Left lung (tissue), 10 donors: ENCODE results near the gene HAGH. TPM values are rescaled to one million over a fixed set of nuclear protein-coding genes. Genes with fewer than 3 reads are reported as not detected.

Experiments used
- ATAC-seq: fragments of 200-7000 bp; cut with Tn5 transposase; one replicate; pipeline ENCODE4 v1.9.1; 2020; ENCODE audit warnings: moderate library complexity
- DNase-seq, 4 donors: peaks; one replicate each; pipeline ENCODE4 v3.0.0-alpha.2; 2013 to 2020
- H3K27ac ChIP-seq, 2 donors: fragments of 200-600 bp; sonication (generic) in 1 of 2; one replicate each; pipeline versions ENCODE4 v1.5.0 to v1.8.0; 2020 to 2021
- H3K27me3 ChIP-seq, 2 donors: fragments of 200-600 bp; sonication (generic) in 1 of 2; one replicate each; pipeline versions ENCODE4 v1.5.0 to v1.8.0; 2020 to 2021
- H3K36me3 ChIP-seq, 2 donors: fragments of 200-600 bp; sonication (generic) in 1 of 2; one replicate each; pipeline versions ENCODE4 v1.5.0 to v1.8.0; 2020 to 2021
- H3K4me1 ChIP-seq, 2 donors: fragments of 200-600 bp; one replicate each; pipeline ENCODE4 v1.8.0; 2021
- H3K4me3 ChIP-seq, 2 donors: fragments of 200-600 bp; sonication (generic) in 1 of 2; one replicate each; pipeline versions ENCODE4 v1.5.0 to v1.8.0; 2020 to 2021; ENCODE audit warnings: mild to moderate bottlenecking in 1 of 2
- H3K9me3 ChIP-seq, 2 donors: fragments of 200-600 bp; sonication (generic) in 1 of 2; one replicate each; pipeline versions ENCODE4 v1.5.0 to v1.8.0; 2020 to 2021
- intact Hi-C, 2 donors: fragments of 100-400 bp; cut with DNase I; formaldehyde crosslinking; loops; one replicate each; pipeline versions ENCODE4 v1.11.2 to v1.14.2; 2022
- polyA plus RNA-seq, 6 donors: library from polyadenylated mRNA; unstranded; fragments of 120-200 nt; gene quantifications; one replicate each; pipeline ENCODE4 v1.2.1, GENCODE V29; 2013; ENCODE audit not compliant: insufficient read length in 6 of 6
- total RNA-seq, 2 donors: library from RNA; stranded (reverse); fragmentation: NEBNext Ultra II Directional; extraction: Animal tissue kit (Norgen Biotek cat#: 25700); gene quantifications; one replicate each; pipeline ENCODE4 v1.2.1, GENCODE V29; 2021
- TF ChIP-seq, protein P1 (sequence below), 2 donors: fragments of 200-600 bp; sonication (generic) in 1 of 2; IDR thresholded peaks; one replicate each; pipeline versions ENCODE4 v1.5.0 to v1.8.0; 2021; ENCODE audit warnings: antibody characterized with exemption in 2 of 2
- donor health status: DM: no; HTN: yes; CAD: no.
- donor health status: DM: no; HTN: no; CAD: no.

The HAGH gene
- total and polyA plus RNA-seq, 8 donors, result 21.0 to 62.0 (median 26.7) TPM

- Histone ChIP-seq H3K4me3 (no peak overlapping the region), H3K27me3 (no peaks in the 10 kb centered on the region), H3K36me3 (peaks cover 0 to 67% of the 10 kb centered on the region in 2 donors), H3K27ac (no peak overlapping the region), H3K9me3 (no peaks in the 10 kb centered on the region), H3K4me1 (peaks cover 5 to 17% of the 10 kb centered on the region in 2 donors)
- intact Hi-C loops, result no loop called here
- no peak for DNase-seq
- TF ChIP-seq, protein P1, sequence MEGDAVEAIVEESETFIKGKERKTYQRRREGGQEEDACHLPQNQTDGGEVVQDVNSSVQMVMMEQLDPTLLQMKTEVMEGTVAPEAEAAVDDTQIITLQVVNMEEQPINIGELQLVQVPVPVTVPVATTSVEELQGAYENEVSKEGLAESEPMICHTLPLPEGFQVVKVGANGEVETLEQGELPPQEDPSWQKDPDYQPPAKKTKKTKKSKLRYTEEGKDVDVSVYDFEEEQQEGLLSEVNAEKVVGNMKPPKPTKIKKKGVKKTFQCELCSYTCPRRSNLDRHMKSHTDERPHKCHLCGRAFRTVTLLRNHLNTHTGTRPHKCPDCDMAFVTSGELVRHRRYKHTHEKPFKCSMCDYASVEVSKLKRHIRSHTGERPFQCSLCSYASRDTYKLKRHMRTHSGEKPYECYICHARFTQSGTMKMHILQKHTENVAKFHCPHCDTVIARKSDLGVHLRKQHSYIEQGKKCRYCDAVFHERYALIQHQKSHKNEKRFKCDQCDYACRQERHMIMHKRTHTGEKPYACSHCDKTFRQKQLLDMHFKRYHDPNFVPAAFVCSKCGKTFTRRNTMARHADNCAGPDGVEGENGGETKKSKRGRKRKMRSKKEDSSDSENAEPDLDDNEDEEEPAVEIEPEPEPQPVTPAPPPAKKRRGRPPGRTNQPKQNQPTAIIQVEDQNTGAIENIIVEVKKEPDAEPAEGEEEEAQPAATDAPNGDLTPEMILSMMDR (IDR thresholded peaks at IDR 0.05), result no peak
- no peak for ATAC-seq
Measured at GRCh38 chr16:1820946-1821290, 5.7 kb downstream of the HAGH start.

- Histone ChIP-seq H3K36me3 (peaks cover 0 to 73% of the 10 kb centered on the region in 2 donors), H3K27me3 (no peaks in the 10 kb centered on the region), H3K4me3 (no peak overlapping the region), H3K4me1 (peaks cover 0 to 11% of the 10 kb centered on the region in 2 donors), H3K27ac (no peak overlapping the region), H3K9me3 (no peaks in the 10 kb centered on the region)
- intact Hi-C loops, result no loop called here
- TF ChIP-seq, protein P1 (IDR thresholded peaks at IDR 0.05), result no peak
- ATAC-seq (no peak), DNase-seq (no peak)
Measured at GRCh38 chr16:1820096-1820945, 6.3 kb downstream of the HAGH start.

DNA sequence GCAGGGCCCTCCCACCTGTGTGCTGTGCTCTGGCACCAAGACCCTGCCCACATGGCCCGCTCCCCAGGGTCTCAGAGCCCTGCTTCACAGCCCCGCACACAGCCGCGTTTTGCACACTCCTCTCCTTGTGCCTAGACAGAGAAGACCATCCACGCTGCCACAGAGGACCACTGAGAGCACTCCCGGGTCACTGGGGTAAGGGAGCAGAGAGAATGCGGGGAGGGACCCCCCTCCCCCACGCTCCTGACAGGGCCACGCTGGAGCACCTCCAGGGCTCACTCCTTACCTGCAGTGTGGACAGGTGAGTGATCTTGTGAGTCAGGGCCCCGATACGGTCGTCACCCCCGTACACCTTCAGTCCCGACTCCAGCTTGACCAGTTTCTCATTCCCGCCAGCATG lies 7.0 kb downstream of the HAGH start:
- DNase-seq, result no peak
- ATAC-seq, result no peak
- Histone ChIP-seq H3K4me3 (no peak overlapping the region), H3K9me3 (no peaks in the 10 kb centered on the region), H3K36me3 (peaks cover 0 to 79% of the 10 kb centered on the region in 2 donors), H3K27ac (no peak overlapping the region), H3K27me3 (no peaks in the 10 kb centered on the region), H3K4me1 (peaks cover 0 to 4% of the 10 kb centered on the region in 2 donors)
- TF ChIP-seq, protein P1 (IDR thresholded peaks at IDR 0.05), result no peak
- intact Hi-C loops, result no loop called here

GRCh38 chr16:1818873-1819525 lies 7.6 kb downstream of the HAGH start:
- Histone ChIP-seq H3K4me3 (no peak overlapping the region), H3K4me1 (no peaks in the 10 kb centered on the region), H3K27ac (no peak overlapping the region), H3K9me3 (no peaks in the 10 kb centered on the region), H3K36me3 (peaks cover 0 to 83% of the 10 kb centered on the region in 2 donors), H3K27me3 (no peaks in the 10 kb centered on the region)
- ATAC-seq (no peak), DNase-seq (no peak)
- intact Hi-C loops, result no loop called here
- TF ChIP-seq, protein P1 (IDR thresholded peaks at IDR 0.05), result no peak

DNA sequence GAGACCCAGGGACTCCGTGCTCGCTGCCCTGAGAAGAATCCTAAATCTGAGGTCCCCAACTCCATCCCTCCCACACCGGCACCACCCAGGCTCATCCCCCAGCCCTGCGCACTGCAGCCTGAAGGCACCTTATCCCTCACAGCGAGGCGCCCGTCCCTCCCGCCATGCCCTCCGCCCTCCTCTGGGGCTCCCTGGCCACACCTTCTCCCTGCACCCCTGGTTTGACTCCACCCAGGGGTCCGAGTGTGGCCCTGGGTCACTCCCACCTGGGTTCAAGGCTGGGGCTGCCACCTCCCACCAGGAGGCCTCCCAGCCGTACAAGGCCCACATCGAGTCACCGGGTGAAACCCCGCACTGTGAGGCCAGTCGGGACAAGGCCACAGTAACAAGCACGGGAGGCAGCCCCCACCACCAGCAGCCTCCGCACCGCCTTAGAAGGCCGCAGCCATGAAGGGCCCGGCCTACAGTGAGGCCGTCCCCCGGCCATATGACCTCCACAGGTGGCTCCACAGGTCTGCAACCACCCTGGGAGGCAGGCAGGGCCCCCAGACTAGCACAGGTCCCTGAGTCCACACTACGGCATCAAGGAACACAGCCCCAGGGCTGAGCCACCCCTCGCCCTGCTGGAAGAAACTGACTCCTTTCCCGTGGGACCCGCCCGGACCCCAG lies 8.3 kb downstream of the HAGH start:
- Histone ChIP-seq H3K4me1 (no peaks in the 10 kb centered on the region), H3K27me3 (no peaks in the 10 kb centered on the region), H3K4me3 (no peak overlapping the region), H3K36me3 (peaks cover 0 to 89% of the 10 kb centered on the region in 2 donors), H3K9me3 (no peaks in the 10 kb centered on the region), H3K27ac (no peak overlapping the region)
- ATAC-seq, result no peak
- TF ChIP-seq, protein P1 (IDR thresholded peaks at IDR 0.05), result no peak
- no peak for DNase-seq
- intact Hi-C loops, result no loop called here
